Prostate gland (tissue), 2 donors: Measurements from ENCODE around the gene CALR. TPM values are rescaled to one million over a fixed set of nuclear protein-coding genes. Genes with fewer than 3 reads are reported as not detected.
A peak's percentile ranks its signal among the peaks of the same experiment; 100 is the strongest.

Source experiments
- DNase-seq: peaks from one replicate; pipeline ENCODE4 v3.0.0-alpha.2; 2019; ENCODE audit warnings: low spot score
- H3K27ac ChIP-seq, 2 donors: fragments of 200-600 bp; sonication (generic); 2 replicates each; pipeline ENCODE4 v1.5.1; 2017 to 2019
- H3K27me3 ChIP-seq: fragments of 200-600 bp; sonication (generic); replicated peaks from 2 replicates; pipeline ENCODE4 v1.5.1; 2019; ENCODE audit not compliant: insufficient read depth
- H3K36me3 ChIP-seq, 2 donors: fragments of 200-600 bp; sonication (generic); 1 replicate in 1 of 2; 2 replicates in 1 of 2; pipeline versions ENCODE4 v1.5.1 to v1.8.1; 2017 to 2019
- H3K4me1 ChIP-seq: fragments of 200-600 bp; sonication (generic); replicated peaks from 2 replicates; pipeline ENCODE4 v1.5.1; 2019
- H3K4me3 ChIP-seq, 2 donors: fragments of 200-600 bp; sonication (generic); 2 replicates each; pipeline ENCODE4 v1.5.1; 2017 to 2019
- H3K9me3 ChIP-seq: fragments of 200-600 bp; sonication (generic); 2 replicates; pipeline ENCODE4 v1.5.1; 2017
- POLR2A ChIP-seq: fragments of 450-650 bp; IDR thresholded peaks from one replicate; pipeline ENCODE4 v1.6.1; 2016; ENCODE audit warnings: antibody characterized with exemption, mild to moderate bottlenecking
- POLR2AphosphoS5 ChIP-seq: sonication (generic); formaldehyde crosslinking; IDR thresholded peaks from one replicate; pipeline ENCODE4 v1.6.1; 2017; ENCODE audit warnings: antibody characterized with exemption
- WGBS: methylation state at CpG from one replicate; pipeline ENCODE4 v1.1.5; 2018; 5-methylcytosine and 5-hydroxymethylcytosine counted together
- intact Hi-C: fragments of 100-400 bp; cut with DNase I; formaldehyde crosslinking; loops from one replicate; pipeline ENCODE4 v1.14.2; 2022
- total RNA-seq, 2 donors: library from RNA; depleted of rRNA; stranded (reverse); fragments of >200 nt; gene quantifications; one replicate each; pipeline ENCODE4 v1.1.0, GENCODE V29; 2016
- TF ChIP-seq, protein P1 (sequence below), 4 experiments: fragments of 200-600 bp in 2 of 4; fragments of 450-650 bp in 2 of 4; sonication (generic) in 2 of 4; IDR thresholded peaks; 1 replicate in 3 of 4; 2 replicates in 1 of 4; pipeline ENCODE4 v1.5.1; 2016 to 2019; ENCODE audit warnings: antibody characterized with exemption in 4 of 4, mild to moderate bottlenecking in 2 of 4, moderate library complexity in 2 of 4

Gene CALR
- total RNA-seq, 2 donors from 2014 or later: 532 to 980 TPM

DNA sequence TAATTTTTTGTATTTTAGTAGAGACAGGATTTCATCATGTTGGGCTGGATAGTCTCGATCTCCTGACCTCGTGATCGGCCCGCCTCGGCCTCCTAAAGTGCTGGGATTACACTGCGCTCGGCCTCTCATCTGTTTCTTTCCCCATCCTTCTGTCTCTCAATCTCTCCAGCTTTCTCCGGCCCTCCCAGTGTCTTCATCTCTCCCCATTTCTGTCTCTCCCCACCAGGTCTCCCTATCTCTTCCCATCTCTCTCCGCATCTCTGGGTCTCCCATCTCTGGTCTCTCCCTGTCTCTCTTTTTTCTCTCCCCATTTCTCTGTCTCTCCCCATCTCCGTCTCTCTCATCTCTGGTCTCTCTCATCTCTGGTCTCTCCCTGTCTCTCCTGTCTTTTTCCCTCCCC, 44.7 kb downstream of the CALR start:
- Histone ChIP-seq H3K27me3 (no peaks in the 10 kb centered on the region), H3K4me3 (peak overlapping the region; percentile 18 to 26), H3K4me1 (no peaks in the 10 kb centered on the region), H3K9me3 (no peaks in the 10 kb centered on the region), H3K27ac (peak overlapping the region in 1 of 2 donors; percentile 47), H3K36me3 (no peaks in the 10 kb centered on the region)
- 55% methylated on average over 10 of the region's 10 CpGs for WGBS
- intact Hi-C loops: loop anchor here (1.0 to 2.0 kb wide), 2 partner anchors 78 to 110 kb away; no protein-coding TSS in a partner anchor
- no peak for DNase-seq
- no peak for TF ChIP-seq POLR2AphosphoS5
- no peak for TF ChIP-seq POLR2A

GRCh38 chr19:12983542-12984142, 45.2 kb downstream of the CALR start:
- no peaks in the 10 kb centered on the region for H3K27me3 ChIP-seq
- intact Hi-C loops: loop anchor here (1.0 to 2.0 kb wide), 2 partner anchors 78 to 109 kb away; no protein-coding TSS in a partner anchor
- peak; percentile 78 for DNase-seq
- no peaks in the 10 kb centered on the region for H3K36me3 ChIP-seq
- no peaks in the 10 kb centered on the region for H3K9me3 ChIP-seq
- 11% methylated on average over 49 of the region's 51 CpGs for WGBS
- TF ChIP-seq, protein P1, sequence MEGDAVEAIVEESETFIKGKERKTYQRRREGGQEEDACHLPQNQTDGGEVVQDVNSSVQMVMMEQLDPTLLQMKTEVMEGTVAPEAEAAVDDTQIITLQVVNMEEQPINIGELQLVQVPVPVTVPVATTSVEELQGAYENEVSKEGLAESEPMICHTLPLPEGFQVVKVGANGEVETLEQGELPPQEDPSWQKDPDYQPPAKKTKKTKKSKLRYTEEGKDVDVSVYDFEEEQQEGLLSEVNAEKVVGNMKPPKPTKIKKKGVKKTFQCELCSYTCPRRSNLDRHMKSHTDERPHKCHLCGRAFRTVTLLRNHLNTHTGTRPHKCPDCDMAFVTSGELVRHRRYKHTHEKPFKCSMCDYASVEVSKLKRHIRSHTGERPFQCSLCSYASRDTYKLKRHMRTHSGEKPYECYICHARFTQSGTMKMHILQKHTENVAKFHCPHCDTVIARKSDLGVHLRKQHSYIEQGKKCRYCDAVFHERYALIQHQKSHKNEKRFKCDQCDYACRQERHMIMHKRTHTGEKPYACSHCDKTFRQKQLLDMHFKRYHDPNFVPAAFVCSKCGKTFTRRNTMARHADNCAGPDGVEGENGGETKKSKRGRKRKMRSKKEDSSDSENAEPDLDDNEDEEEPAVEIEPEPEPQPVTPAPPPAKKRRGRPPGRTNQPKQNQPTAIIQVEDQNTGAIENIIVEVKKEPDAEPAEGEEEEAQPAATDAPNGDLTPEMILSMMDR (IDR thresholded peaks at IDR 0.05): peak; percentile 98 to 99 (median 99)
- TF ChIP-seq POLR2A (peak; percentile 24), POLR2AphosphoS5 (peak; percentile 65)
- peak overlapping the region; percentile 47 to 70 for H3K27ac ChIP-seq
- no peaks in the 10 kb centered on the region for H3K4me1 ChIP-seq
- H3K4me3 ChIP-seq: peak overlapping the region; percentile 18 to 26

DNA sequence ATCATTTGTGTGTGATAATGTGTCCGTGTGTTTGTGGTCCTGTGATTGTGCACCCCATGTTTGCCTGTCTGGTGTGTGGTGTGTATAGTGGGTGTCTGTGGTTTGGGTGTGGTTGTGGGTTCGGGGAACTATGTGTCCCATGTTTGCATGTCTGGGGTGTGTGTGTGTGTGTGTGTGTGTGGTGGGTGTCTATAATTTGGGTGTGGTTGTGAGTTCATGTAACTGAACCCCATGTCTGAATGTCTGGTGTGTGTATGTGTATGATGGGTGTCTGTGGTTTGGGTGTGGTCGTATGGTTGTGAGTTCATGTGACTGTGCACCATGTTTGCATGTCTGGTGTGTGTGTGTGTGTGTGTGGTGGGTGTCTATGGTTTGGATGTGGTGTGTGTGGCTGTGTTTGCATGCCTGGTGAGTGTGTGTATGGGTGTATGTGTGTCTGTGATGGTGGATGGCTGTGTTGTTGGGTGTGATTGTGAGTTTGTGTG, 45.8 kb downstream of the CALR start:
- no peak overlapping the region for H3K4me3 ChIP-seq
- 80% methylated on average over 3 of the region's 3 CpGs for WGBS
- TF ChIP-seq POLR2AphosphoS5 (no peak), POLR2A (no peak)
- TF ChIP-seq, protein P1 (IDR thresholded peaks at IDR 0.05): no peak
- no peaks in the 10 kb centered on the region for H3K27me3 ChIP-seq
- H3K36me3 ChIP-seq: no peaks in the 10 kb centered on the region
- DNase-seq: no peak
- peak overlapping the region; percentile 48 to 70 for H3K27ac ChIP-seq
- intact Hi-C loops: no loop called here
- H3K4me1 ChIP-seq: no peaks in the 10 kb centered on the region
- H3K9me3 ChIP-seq: no peaks in the 10 kb centered on the region

- DNase-seq: no peak
- peak overlapping the region; percentile 48 to 70 for H3K27ac ChIP-seq
- no peaks in the 10 kb centered on the region for H3K9me3 ChIP-seq
- TF ChIP-seq POLR2A (no peak), POLR2AphosphoS5 (no peak)
- TF ChIP-seq, protein P1 (IDR thresholded peaks at IDR 0.05): no peak
- no peaks in the 10 kb centered on the region for H3K4me1 ChIP-seq
- H3K4me3 ChIP-seq: no peak overlapping the region
- no peaks in the 10 kb centered on the region for H3K27me3 ChIP-seq
- no peaks in the 10 kb centered on the region for H3K36me3 ChIP-seq
- intact Hi-C loops: no loop called here
- 33% methylated on average over 6 of the region's 10 CpGs for WGBS
Measured at GRCh38 chr19:12984683-12985048, 46.3 kb downstream of the CALR start.

DNA sequence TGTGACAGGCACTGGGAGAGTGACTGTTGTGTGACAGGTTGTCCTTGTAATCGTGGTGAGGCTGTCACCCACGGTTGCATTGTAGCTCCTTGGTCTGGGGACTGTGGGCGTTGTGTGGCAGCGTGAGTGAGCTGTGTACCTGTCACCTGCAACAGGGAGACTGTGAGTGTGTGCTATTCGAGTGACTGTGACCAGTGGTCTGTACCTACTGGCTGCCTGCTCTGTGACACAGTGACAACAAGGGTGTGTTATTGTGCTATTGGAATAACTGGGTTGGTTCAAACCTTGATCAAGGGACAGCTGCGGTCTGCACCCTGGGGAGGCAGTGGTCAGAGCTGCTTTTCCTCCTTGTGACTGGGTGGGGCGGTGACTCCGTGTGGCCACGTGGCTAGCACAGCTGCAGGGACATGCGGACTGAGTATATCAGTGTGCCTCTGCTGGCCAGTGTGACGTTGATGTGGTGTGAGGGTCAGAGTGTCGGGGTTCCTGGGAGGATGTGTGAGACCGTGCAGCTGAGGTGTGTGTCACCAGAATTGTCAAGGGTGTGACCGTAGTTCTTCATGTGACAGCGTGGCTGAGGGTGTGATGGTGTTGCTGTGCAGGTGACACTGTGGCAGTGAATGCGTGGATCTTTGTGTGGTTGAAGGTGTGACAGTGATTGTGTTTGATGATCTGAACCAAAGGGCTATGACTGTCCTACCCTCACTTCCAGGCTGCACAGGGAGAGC, 46.8 kb downstream of the CALR start:
- H3K9me3 ChIP-seq: no peaks in the 10 kb centered on the region
- H3K36me3 ChIP-seq: no peaks in the 10 kb centered on the region
- H3K27ac ChIP-seq: peak overlapping the region; percentile 48 to 70
- H3K27me3 ChIP-seq: no peaks in the 10 kb centered on the region
- WGBS: 58% methylated on average over 16 of the region's 16 CpGs
- no peaks in the 10 kb centered on the region for H3K4me1 ChIP-seq
- TF ChIP-seq, protein P1 (IDR thresholded peaks at IDR 0.05): peak in 1 of 4 experiments; percentile 14
- peak; percentile 64 for TF ChIP-seq POLR2AphosphoS5
- no peak for TF ChIP-seq POLR2A
- no peak for DNase-seq
- H3K4me3 ChIP-seq: no peak overlapping the region
- intact Hi-C loops: no loop called here
